ENCODE measurements around the gene GRID2. TPM values are rescaled to one million over a fixed set of nuclear protein-coding genes. Genes with fewer than 3 reads are reported as not detected.

The GRID2 gene
- total RNA-seq, 1 donor from 2014 or later, result not detected

- intact Hi-C loops (cut with DNase I), result no loop called here
- H3K4me3 ChIP-seq, result no peak overlapping the region
- H3K27ac ChIP-seq, result no peak overlapping the region
- no peaks in the 10 kb centered on the region for H3K36me3 ChIP-seq
- no peaks in the 10 kb centered on the region for H3K9me3 ChIP-seq
- DNase-seq (ENCODE audit: extremely low spot score in 2 of 2), result no peak
- no peaks in the 10 kb centered on the region for H3K4me1 ChIP-seq
- H3K27me3 ChIP-seq, result no peaks in the 10 kb centered on the region
- TF ChIP-seq POLR2AphosphoS5 (IDR thresholded peaks at IDR 0.05; ENCODE audit: insufficient read depth in 1 of 2, low read depth in 1 of 2) (no peak), POLR2A (IDR thresholded peaks at IDR 0.05) (no peak)
- TF ChIP-seq, protein P1, sequence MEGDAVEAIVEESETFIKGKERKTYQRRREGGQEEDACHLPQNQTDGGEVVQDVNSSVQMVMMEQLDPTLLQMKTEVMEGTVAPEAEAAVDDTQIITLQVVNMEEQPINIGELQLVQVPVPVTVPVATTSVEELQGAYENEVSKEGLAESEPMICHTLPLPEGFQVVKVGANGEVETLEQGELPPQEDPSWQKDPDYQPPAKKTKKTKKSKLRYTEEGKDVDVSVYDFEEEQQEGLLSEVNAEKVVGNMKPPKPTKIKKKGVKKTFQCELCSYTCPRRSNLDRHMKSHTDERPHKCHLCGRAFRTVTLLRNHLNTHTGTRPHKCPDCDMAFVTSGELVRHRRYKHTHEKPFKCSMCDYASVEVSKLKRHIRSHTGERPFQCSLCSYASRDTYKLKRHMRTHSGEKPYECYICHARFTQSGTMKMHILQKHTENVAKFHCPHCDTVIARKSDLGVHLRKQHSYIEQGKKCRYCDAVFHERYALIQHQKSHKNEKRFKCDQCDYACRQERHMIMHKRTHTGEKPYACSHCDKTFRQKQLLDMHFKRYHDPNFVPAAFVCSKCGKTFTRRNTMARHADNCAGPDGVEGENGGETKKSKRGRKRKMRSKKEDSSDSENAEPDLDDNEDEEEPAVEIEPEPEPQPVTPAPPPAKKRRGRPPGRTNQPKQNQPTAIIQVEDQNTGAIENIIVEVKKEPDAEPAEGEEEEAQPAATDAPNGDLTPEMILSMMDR (IDR thresholded peaks at IDR 0.05), result no peak
Measured at GRCh38 chr4:93802045-93802444, 1498.3 kb downstream of the GRID2 start.

DNA sequence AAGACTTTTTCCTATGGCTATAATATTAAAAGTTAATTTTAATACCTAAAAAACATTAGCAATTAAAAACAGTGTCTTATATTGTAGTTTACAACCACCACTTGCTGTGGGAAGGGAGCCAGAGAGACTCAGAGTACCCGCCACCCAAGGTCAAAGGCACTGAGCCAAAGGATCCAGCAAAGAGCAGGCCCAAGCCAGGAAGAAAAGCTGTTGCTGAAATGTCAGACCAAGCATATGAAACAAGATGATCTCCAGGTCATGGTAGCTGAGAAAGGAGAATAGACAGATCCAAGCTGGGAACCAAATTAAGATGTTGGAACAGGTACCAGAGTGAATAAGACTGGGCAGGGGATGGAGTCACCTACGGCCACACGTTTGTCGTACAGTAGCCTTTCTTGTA lies 1506.0 kb downstream of the GRID2 start:
- Histone ChIP-seq H3K4me1 (no peaks in the 10 kb centered on the region), H3K27ac (no peak overlapping the region), H3K4me3 (no peak overlapping the region), H3K36me3 (no peaks in the 10 kb centered on the region), H3K27me3 (no peaks in the 10 kb centered on the region), H3K9me3 (no peaks in the 10 kb centered on the region)
- no peak for TF ChIP-seq POLR2AphosphoS5 (IDR thresholded peaks at IDR 0.05; ENCODE audit: insufficient read depth in 1 of 2, low read depth in 1 of 2)
- TF ChIP-seq POLR2A (IDR thresholded peaks at IDR 0.05), result no peak
- TF ChIP-seq, protein P1 (IDR thresholded peaks at IDR 0.05), result no peak
- no peak for DNase-seq (ENCODE audit: extremely low spot score in 2 of 2)
- intact Hi-C loops (cut with DNase I), result no loop called here

GRCh38 chr4:93810340-93810992 lies 1506.7 kb downstream of the GRID2 start:
- DNase-seq (ENCODE audit: extremely low spot score in 2 of 2), result no peak
- Histone ChIP-seq H3K27ac (no peak overlapping the region), H3K4me3 (no peak overlapping the region), H3K9me3 (no peaks in the 10 kb centered on the region), H3K27me3 (no peaks in the 10 kb centered on the region), H3K36me3 (no peaks in the 10 kb centered on the region), H3K4me1 (no peaks in the 10 kb centered on the region)
- intact Hi-C loops (cut with DNase I), result no loop called here
- no peak for TF ChIP-seq POLR2A (IDR thresholded peaks at IDR 0.05)
- TF ChIP-seq, protein P1 (IDR thresholded peaks at IDR 0.05), result no peak

DNA sequence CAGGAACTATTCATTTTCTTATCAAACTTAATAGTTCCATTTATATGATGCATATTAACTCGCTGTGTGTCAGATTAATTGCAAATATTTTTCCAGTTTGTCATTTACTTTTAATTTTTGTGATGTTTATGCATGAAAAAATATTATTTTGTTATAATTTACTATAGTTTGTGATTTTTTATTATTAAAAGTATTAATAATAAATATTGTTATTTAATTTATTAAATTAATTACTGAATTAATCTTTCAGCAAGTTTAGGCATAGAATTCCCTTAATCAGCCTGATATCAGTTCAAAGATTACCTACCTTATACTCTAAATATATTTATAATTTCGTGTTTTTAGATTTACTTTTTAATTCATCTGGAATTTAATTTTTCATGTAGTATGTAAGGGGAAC lies 1509.3 kb downstream of the GRID2 start:
- intact Hi-C loops (cut with DNase I), result no loop called here
- H3K9me3 ChIP-seq, result no peaks in the 10 kb centered on the region
- no peak for TF ChIP-seq POLR2A (IDR thresholded peaks at IDR 0.05)
- TF ChIP-seq, protein P1 (IDR thresholded peaks at IDR 0.05), result no peak
- no peak for TF ChIP-seq POLR2AphosphoS5 (IDR thresholded peaks at IDR 0.05; ENCODE audit: insufficient read depth in 1 of 2, low read depth in 1 of 2)

DNA sequence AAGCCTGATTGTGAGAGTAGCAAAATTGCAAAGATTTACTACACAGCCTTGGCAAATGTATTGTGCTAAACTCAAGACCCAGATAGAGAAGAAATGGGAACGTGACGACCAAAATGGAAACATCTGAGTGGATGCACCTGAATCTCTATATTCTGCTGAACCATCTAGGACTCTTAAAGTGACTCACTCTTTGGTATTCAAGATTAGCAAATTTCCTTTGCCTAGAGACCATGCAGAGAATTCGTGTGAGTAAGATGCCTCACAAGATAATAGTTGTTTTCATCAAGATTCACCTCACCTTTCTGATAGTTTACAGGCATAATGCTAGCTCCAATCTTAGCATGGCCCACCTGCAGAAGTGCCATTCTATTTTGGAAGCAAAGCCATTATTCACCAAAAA lies 1510.4 kb downstream of the GRID2 start:
- no peaks in the 10 kb centered on the region for H3K27me3 ChIP-seq
- no peak for DNase-seq (ENCODE audit: extremely low spot score in 2 of 2)
- no peak overlapping the region for H3K4me3 ChIP-seq
- H3K36me3 ChIP-seq, result no peaks in the 10 kb centered on the region
- intact Hi-C loops (cut with DNase I), result no loop called here
- H3K9me3 ChIP-seq, result no peaks in the 10 kb centered on the region
- TF ChIP-seq, protein P1 (IDR thresholded peaks at IDR 0.05), result no peak
- TF ChIP-seq POLR2AphosphoS5 (IDR thresholded peaks at IDR 0.05; ENCODE audit: insufficient read depth in 1 of 2, low read depth in 1 of 2) (no peak), POLR2A (IDR thresholded peaks at IDR 0.05) (no peak)
- H3K4me1 ChIP-seq, result no peaks in the 10 kb centered on the region
- H3K27ac ChIP-seq, result no peak overlapping the region

More for the DNA sequence above, 1509.3 kb downstream of the GRID2 start:
- Histone ChIP-seq H3K4me1 (no peaks in the 10 kb centered on the region), H3K36me3 (no peaks in the 10 kb centered on the region), H3K27me3 (no peaks in the 10 kb centered on the region), H3K27ac (no peak overlapping the region), H3K4me3 (no peak overlapping the region)
- DNase-seq (ENCODE audit: extremely low spot score in 2 of 2), result no peak
